Measurements from ENCODE around the gene ARHGEF39. TPM values are rescaled to one million over a fixed set of nuclear protein-coding genes. Genes with fewer than 3 reads are reported as not detected.
"Not testable (repeated sequence)": the region's sequence is repeated elsewhere in the genome, so short reads cannot be mapped to it uniquely, and the experiment has no call there.

The ARHGEF39 gene
- total RNA-seq, 2 donors from 2014 or later: 4.6 to 14.2 TPM

DNA sequence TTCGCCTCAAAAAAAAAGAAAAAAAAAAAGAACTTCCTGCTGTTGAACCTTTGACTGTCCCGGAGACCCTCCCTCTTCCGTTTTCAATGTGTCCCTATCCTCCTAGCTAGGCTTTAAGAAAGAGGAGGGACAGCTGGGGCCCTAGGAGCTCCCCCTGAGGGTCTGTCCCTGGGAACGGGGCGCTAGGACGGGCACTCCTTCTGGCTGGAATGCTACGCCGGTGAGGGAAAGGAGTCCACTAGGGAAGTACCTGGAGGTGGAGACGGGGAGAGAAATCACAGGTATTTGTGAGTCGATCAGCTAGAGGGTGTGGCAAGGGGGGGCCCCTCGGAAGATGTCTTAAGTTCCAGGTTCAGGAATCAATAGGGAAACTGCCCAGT is 18.9 kb downstream of the ARHGEF39 start:
- peaks cover 40 to 49% of the 10 kb centered on the region in 2 donors for H3K4me1 Mint-ChIP-seq (ENCODE audit: low read depth in 2 of 2)
- no peak for DNase-seq (ENCODE audit: low spot score)
- H3K27ac Mint-ChIP-seq: peak overlapping the region; percentile 94 to 98
- H3K27me3 Mint-ChIP-seq: no peaks in the 10 kb centered on the region
- H3K4me3 Mint-ChIP-seq: peak overlapping the region; percentile 97
- no peaks in the 10 kb centered on the region for H3K36me3 Mint-ChIP-seq
- ATAC-seq: no peak
- H3K9me3 Mint-ChIP-seq: no peaks in the 10 kb centered on the region

DNA sequence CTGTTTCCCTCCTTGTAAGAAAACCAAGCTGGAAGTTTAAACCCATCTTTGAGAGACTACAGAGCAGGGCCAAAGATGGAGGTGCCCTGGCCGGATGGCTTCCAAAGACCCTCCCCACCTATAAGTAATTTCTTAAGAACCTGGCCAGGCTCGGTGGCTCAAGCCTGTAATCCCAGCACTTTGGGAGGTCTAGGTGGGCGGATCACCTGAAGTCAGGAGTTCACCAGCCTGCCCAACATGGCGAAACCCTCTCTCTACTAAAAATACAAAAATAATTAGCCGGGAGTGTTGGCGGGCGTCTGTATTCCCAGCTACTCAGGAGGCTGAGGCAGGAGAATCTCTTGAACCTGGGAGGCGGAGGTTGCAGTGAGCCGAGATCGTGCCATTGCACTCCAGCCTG is 19.3 kb downstream of the ARHGEF39 start:
- not testable (repeated sequence) for DNase-seq (ENCODE audit: low spot score); ATAC-seq; H3K9me3 Mint-ChIP-seq; H3K36me3 Mint-ChIP-seq; H3K27me3 Mint-ChIP-seq
- Mint-ChIP-seq H3K27ac (peak overlapping the region; percentile 94 to 98), H3K4me3 (peak overlapping the region; percentile 97), H3K4me1 (ENCODE audit: low read depth in 2 of 2) (peaks cover 44 to 54% of the 10 kb centered on the region in 2 donors)

DNA sequence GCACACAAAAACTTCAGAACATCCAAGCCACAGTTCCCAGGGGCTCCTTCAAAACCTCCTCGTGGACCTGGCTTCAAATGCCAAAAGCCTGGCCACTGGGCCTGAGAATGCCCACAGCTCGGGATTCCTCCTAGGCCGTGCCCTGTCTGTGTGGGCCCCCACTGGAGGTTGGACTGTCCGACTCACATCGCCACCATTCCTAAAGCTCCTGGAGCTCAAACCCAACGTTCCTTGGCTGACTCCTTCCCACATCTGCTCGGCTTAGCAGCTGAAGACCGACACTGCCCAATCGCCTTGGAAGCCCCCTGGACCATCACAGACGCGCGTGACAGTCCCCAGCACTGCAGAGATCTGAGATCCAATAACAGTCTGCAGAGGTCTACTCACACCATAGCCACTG is 21.9 kb downstream of the ARHGEF39 start:
- Mint-ChIP-seq H3K36me3 (peaks cover 6% of the 10 kb centered on the region), H3K27ac (peak overlapping the region in 1 of 2 donors; percentile 29), H3K27me3 (no peaks in the 10 kb centered on the region), H3K4me3 (no peak overlapping the region), H3K4me1 (ENCODE audit: low read depth in 2 of 2) (peaks cover 47 to 58% of the 10 kb centered on the region in 2 donors), H3K9me3 (no peaks in the 10 kb centered on the region)
- DNase-seq (ENCODE audit: low spot score) (no peak), ATAC-seq (no peak)

DNA sequence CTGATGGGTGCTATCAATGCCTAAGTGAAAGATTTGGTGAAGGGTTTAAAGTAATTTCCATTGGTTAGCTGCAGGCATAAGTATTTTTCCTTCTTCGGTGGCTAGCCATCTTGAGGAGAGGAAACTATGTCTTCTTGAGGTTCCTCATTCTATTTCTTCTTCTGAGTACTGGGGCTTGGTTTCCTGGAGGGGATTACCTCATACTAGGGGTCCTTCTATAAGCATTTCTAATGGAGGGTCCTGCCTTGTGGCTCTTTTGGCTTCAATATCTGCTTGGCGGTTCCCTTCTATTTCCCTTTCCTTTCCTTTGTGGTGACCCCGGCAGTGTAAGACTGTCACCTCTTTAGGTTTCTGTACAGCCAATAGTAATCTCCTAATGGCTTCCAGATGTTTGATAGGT is 23.5 kb downstream of the ARHGEF39 start:
- Mint-ChIP-seq H3K27ac (peak overlapping the region; percentile 91 to 96), H3K4me1 (ENCODE audit: low read depth in 2 of 2) (peaks cover 53 to 64% of the 10 kb centered on the region in 2 donors)
- H3K9me3 Mint-ChIP-seq; ATAC-seq; H3K4me3 Mint-ChIP-seq; DNase-seq (ENCODE audit: low spot score); H3K27me3 Mint-ChIP-seq; H3K36me3 Mint-ChIP-seq: not testable (repeated sequence)

DNA sequence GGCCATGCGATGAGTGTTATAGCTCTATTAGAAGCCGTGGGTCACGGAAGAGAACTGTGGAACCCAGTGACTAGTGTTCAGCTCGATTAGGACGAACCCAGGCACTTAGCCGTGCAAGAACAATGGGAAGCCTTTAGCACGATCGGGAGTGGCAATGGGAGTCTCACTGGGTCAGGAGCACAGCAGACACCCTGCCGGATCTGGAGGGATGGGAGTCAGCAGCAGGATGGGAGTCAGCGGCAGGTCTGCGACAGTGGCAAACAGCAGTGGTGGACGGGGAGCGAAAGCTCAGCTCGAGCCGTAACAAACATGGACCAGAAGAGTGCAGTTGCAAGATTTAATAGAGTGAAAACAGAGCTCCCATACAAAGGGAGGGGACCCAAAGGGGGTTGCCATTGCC is 24.6 kb downstream of the ARHGEF39 start:
- not testable (repeated sequence) for H3K4me3 Mint-ChIP-seq; H3K36me3 Mint-ChIP-seq; ATAC-seq; H3K9me3 Mint-ChIP-seq; DNase-seq (ENCODE audit: low spot score); H3K27me3 Mint-ChIP-seq
- Mint-ChIP-seq H3K4me1 (ENCODE audit: low read depth in 2 of 2) (peaks cover 58 to 67% of the 10 kb centered on the region in 2 donors), H3K27ac (peak overlapping the region; percentile 91 to 96)

DNA sequence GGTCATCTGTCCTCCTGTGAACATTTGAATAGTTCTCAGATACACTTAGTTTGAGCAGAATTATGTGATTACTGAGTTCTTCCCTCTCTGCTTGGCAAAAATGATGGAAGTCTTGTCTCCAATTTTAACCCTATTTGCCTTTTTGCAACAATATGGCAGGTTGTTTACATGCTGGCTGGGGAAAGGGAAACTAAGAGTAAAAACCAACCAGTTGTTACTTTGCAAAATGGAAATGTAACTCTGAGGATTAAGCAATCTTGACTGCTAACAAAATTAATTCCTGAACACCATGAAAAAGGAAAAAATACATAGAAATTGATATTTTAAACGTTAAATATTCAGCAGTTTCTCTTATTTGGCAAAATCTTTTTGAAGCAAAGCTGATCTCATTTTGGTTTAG is 25.4 kb downstream of the ARHGEF39 start:
- DNase-seq (ENCODE audit: low spot score) (no peak), ATAC-seq (no peak)
- Mint-ChIP-seq H3K9me3 (no peaks in the 10 kb centered on the region), H3K4me1 (ENCODE audit: low read depth in 2 of 2) (peaks cover 60 to 73% of the 10 kb centered on the region in 2 donors), H3K4me3 (peak overlapping the region; percentile 72), H3K27ac (peak overlapping the region; percentile 91 to 96), H3K36me3 (peaks cover 6% of the 10 kb centered on the region), H3K27me3 (no peaks in the 10 kb centered on the region)

DNA sequence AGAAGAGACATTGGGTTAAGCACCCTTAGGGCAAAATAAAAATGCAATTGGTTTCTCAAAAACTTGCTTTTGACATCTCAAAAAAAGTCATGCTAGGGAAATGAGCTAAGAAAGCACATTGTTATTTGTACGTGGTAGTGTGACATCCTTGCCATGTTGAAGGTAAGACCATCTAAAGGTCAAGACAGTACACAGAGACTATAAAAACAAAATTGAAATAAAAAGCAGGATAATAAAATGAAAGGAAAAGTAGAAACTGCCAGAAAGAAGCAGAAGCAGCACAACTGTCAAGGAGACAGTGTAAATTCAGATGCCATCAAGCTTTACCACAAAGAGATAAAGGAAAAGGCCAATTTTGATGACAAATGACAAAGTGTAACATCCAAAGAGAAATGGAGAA is 25.8 kb downstream of the ARHGEF39 start:
- Mint-ChIP-seq H3K4me1 (ENCODE audit: low read depth in 2 of 2) (peaks cover 57 to 70% of the 10 kb centered on the region in 2 donors), H3K4me3 (peak overlapping the region; percentile 72), H3K27ac (peak overlapping the region; percentile 91 to 96)
- not testable (repeated sequence) for H3K9me3 Mint-ChIP-seq; H3K36me3 Mint-ChIP-seq; DNase-seq (ENCODE audit: low spot score); H3K27me3 Mint-ChIP-seq
- ATAC-seq: peak; percentile 49 to 56

DNA sequence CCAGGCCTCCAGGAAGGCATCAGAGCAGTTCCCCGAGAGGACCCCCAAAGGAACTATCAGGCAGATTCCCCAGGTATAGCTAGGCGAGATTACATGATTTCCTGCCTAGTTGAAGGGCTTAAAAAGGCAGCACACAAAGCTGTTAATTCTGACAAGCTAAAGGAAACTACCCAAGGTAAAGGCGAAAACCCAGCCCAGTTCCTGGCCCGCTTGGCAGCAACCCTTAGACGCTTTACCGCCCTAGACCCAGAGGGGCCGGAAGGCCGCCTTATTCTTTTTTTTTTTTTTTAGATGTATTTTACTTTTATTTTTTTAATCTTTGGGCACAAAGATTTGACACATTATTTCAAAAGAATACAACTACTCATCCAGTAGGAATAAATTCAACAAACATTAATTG is 26.2 kb downstream of the ARHGEF39 start:
- peaks cover 57 to 68% of the 10 kb centered on the region in 2 donors for H3K4me1 Mint-ChIP-seq (ENCODE audit: low read depth in 2 of 2)
- ATAC-seq: peak in 1 of 2 donors; percentile 53
- H3K36me3 Mint-ChIP-seq; H3K27me3 Mint-ChIP-seq; DNase-seq (ENCODE audit: low spot score); H3K9me3 Mint-ChIP-seq: not testable (repeated sequence)
- peak overlapping the region; percentile 91 to 96 for H3K27ac Mint-ChIP-seq
- H3K4me3 Mint-ChIP-seq: peak overlapping the region; percentile 72

DNA sequence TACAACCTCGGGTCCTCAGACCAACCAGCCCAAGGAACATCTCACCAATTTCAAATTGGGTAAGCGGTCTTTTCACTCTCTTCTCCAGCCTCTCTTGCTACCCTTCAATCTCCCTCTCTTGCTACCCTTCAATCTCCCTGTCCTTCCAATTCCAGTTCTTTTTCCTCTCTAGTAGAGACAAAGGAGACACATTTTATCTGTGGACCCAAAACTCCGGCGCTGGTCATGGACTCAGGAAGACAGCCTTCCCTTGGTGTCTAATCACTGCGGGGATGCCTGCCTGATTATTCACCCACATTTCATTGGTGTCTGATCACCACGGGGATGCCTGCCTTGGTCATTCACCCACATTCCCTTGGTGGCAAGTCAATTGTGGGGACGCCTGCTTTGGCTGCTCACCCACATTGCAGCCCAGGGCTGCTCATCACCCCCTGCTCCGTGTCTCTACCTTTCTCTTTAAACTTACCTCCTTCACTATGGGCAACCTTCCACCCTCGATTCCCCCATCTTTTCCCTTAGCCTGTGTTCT is 27.5 kb downstream of the ARHGEF39 start:
- Mint-ChIP-seq H3K4me3 (peak overlapping the region; percentile 72), H3K27ac (peak overlapping the region; percentile 91 to 96), H3K4me1 (ENCODE audit: low read depth in 2 of 2) (peaks cover 57 to 68% of the 10 kb centered on the region in 2 donors)
- not testable (repeated sequence) for DNase-seq (ENCODE audit: low spot score); ATAC-seq; H3K27me3 Mint-ChIP-seq; H3K36me3 Mint-ChIP-seq; H3K9me3 Mint-ChIP-seq

DNA sequence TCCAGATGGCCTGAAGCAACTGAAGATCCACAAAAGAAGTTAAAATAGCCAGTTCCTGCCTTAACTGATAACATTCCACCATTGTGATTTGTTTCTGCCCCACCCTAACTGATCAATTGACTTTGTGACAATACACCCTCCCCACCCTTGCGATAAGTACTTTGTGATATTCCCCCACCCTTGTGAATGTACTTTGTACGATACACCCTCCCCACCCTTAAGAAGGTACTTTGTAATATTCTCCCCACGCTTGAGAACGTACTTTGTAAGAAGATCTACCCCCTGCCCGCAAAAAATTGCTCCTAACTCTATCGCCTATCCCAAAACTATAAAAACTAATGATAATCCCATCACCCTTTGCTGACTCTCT is 28.1 kb downstream of the ARHGEF39 start:
- H3K9me3 Mint-ChIP-seq; DNase-seq (ENCODE audit: low spot score); ATAC-seq; H3K27me3 Mint-ChIP-seq; H3K36me3 Mint-ChIP-seq: not testable (repeated sequence)
- Mint-ChIP-seq H3K4me1 (ENCODE audit: low read depth in 2 of 2) (peaks cover 57 to 68% of the 10 kb centered on the region in 2 donors), H3K27ac (peak overlapping the region; percentile 91 to 96), H3K4me3 (peak overlapping the region; percentile 72)

DNA sequence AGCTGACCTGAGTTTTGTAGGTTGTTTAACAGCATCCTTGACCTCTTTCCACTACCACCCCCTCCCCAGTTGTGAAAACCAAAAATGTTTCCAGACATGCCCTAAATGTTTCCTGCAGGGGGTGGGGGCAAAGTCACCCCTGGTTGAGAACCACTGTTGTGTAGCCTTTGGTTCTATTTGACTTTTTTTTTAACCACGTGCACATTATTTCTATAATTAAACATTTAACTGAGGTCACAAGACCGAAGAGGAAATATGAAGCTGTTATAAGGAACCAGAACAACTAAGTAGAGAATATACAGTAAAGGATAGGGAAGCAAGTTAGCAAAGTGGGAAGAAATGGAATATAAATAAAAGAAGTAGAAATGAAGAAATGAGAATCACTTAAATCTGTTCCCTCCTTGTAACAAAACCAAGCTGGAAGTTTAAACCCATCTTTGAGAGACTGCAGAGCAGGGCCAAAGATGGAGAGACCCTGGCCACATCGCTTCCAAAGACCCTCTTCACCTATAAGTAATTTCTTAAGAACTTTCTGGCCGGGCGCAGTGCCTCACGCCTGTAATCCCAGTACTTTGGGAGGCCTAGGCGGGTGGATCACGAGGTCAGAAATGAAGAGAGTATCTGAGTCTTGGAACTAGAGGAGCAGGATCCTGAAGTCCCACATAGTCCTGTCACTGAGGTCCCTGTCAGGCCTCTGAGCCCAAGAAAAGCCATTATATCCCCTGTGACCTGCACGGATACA is 28.7 kb downstream of the ARHGEF39 start:
- no peak for DNase-seq (ENCODE audit: low spot score)
- peak overlapping the region; percentile 91 to 96 for H3K27ac Mint-ChIP-seq
- H3K9me3 Mint-ChIP-seq: no peaks in the 10 kb centered on the region
- H3K36me3 Mint-ChIP-seq: peaks cover 6% of the 10 kb centered on the region
- peaks cover 52 to 62% of the 10 kb centered on the region in 2 donors for H3K4me1 Mint-ChIP-seq (ENCODE audit: low read depth in 2 of 2)
- no peak for ATAC-seq
- no peaks in the 10 kb centered on the region for H3K27me3 Mint-ChIP-seq
- peak overlapping the region; percentile 72 for H3K4me3 Mint-ChIP-seq

DNA sequence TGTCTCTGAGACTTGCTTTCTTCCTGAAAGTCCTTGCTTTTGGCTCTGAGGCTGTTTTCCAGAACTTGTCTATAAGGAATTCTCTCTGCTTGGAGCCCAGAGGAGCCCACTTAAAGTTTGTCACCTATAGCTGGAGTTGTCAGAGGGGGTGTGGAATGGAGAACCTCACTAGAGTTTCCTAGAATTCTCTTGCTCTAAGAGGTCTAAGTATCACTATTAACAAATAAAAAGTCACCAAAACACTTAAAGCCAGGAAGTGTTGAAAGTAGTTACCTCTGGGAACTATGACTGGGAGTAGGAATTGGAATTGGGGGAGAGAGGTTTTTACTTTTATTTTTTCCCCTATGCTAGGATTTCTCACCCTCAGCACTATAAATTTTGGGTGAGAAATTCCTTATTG is 29.3 kb downstream of the ARHGEF39 start:
- ATAC-seq (no peak), DNase-seq (ENCODE audit: low spot score) (no peak)
- Mint-ChIP-seq H3K27ac (peak overlapping the region; percentile 91 to 96), H3K4me1 (ENCODE audit: low read depth in 2 of 2) (peaks cover 46 to 57% of the 10 kb centered on the region in 2 donors), H3K27me3 (no peaks in the 10 kb centered on the region), H3K36me3 (peaks cover 6% of the 10 kb centered on the region), H3K9me3 (no peaks in the 10 kb centered on the region), H3K4me3 (no peak overlapping the region)

DNA sequence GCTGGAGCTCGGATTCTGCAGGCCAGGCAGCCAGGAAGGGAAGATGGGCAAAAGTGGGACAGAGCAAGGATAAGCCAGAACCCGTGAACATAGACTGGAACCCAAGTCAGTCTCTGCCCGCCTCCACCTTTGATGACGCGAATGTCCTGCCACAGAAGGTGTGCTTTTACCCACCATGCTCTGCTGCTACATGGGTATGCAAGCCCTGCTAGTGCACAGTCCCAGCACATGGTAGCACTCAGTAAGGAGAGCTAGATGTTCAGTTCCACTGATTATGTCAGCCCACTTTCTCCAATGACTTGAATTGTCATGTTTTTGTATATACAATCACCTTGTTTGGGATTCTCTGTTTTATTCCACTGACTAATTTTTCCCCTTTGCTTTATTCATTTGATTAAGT is 35.4 kb downstream of the ARHGEF39 start:
- Mint-ChIP-seq H3K36me3 (no peaks in the 10 kb centered on the region), H3K4me1 (ENCODE audit: low read depth in 2 of 2) (peaks cover 5% of the 10 kb centered on the region in 2 donors), H3K27me3 (no peaks in the 10 kb centered on the region), H3K9me3 (no peaks in the 10 kb centered on the region), H3K27ac (no peak overlapping the region), H3K4me3 (no peak overlapping the region)
- DNase-seq (ENCODE audit: low spot score): peak; percentile 25
- no peak for ATAC-seq

DNA sequence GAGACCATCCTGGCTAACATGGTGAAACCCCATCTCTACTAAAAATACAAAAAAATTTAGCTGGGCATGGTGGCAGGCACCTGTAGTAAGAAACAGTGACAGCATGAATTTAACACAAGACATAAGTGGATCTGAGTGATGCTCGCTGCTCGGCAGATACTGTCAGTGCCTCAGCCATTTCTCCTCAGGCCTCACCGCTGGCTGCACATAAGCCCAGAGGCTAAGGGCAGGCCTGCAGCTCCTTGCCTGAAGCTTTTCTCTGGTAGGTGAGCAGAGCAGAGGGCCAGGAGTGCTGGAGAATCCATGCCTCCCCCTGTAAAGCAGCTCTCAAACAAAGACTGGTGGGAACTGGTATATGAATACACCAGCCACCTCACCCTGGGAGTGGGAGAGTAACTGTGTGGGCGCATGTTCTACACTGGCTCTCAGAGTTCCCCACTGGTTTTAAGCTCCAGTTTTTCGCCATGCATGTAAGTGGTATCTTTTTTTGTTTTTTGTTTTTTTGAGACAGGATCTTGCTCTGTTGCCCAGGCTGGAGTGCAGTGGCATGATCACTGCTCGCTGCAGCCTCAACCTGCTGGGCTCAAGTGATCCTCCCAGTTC is 36.5 kb downstream of the ARHGEF39 start:
- no peaks in the 10 kb centered on the region for H3K9me3 Mint-ChIP-seq
- H3K27ac Mint-ChIP-seq: no peak overlapping the region
- peaks cover 3 to 4% of the 10 kb centered on the region in 2 donors for H3K4me1 Mint-ChIP-seq (ENCODE audit: low read depth in 2 of 2)
- ATAC-seq (no peak), DNase-seq (ENCODE audit: low spot score) (peak; percentile 20)
- no peaks in the 10 kb centered on the region for H3K36me3 Mint-ChIP-seq
- H3K27me3 Mint-ChIP-seq: no peaks in the 10 kb centered on the region
- H3K4me3 Mint-ChIP-seq: no peak overlapping the region

Data from natural killer cell treated with Interleukin-12 subunit alpha and Interleukin-12 subunit beta and Interleukin-15 and Interleukin-18, amount 100 ng/mL, for 72 hours (primary cell).